B cell (primary cell): ENCODE data around the gene PSME3IP1. TPM values are rescaled to one million over a fixed set of nuclear protein-coding genes. Genes with fewer than 3 reads are reported as not detected.

Experiments
- ATAC-seq: fragments of 200-7000 bp; cut with Tn5 transposase; one replicate; pipeline ENCODE4 v1.10.0; 2021; ENCODE audit warnings: low read depth, mild to moderate bottlenecking, moderate number of reproducible peaks, moderate library complexity
- CTCF ChIA-PET: fragments of 350-600 bp; sonication (Branson Sonifier 250); formaldehyde crosslinking; loops from one replicate; lab custom pipeline; 2021; ENCODE audit warnings: antibody characterized with exemption, inconsistent platforms; lab: Charles Lee
- POLR2A ChIA-PET: fragments of 350-600 bp; sonication (Branson Sonifier 250); formaldehyde crosslinking; loops from one replicate; lab custom pipeline; 2021; ENCODE audit warnings: antibody characterized with exemption; lab: Charles Lee
- DNase-seq: peaks from one replicate; pipeline ENCODE4 v3.0.0; 2013
- H2AFZ ChIP-seq: 2 replicates; pipeline ENCODE4 v1.6.1; 2012; ENCODE audit warnings: mild to moderate bottlenecking, low read depth, low read length; ENCODE audit not compliant: insufficient read depth, poor library complexity, severe bottlenecking
- H3K27ac ChIP-seq, 2 donors: 1 replicate in 1 of 2; 2 replicates in 1 of 2; pipeline ENCODE4 v1.5.1; 2012 to 2013; ENCODE audit warnings: low read length in 2 of 2, mild to moderate bottlenecking in 2 of 2, moderate library complexity in 1 of 2
- H3K27me3 ChIP-seq, 4 experiments: fragments of 200-600 bp in 1 of 4; sonication (generic) in 1 of 4; replicated peaks in 1 of 4; 1 replicate in 2 of 4; 2 replicates in 2 of 4; pipeline versions ENCODE4 v1.6.1 to v1.7.0; 2013 to 2016; ENCODE audit warnings: low read length in 3 of 4, mild to moderate bottlenecking in 2 of 4, mixed read lengths in 1 of 4, moderate library complexity in 1 of 4; ENCODE audit not compliant: insufficient read depth in 4 of 4, control insufficient read depth in 3 of 4; ENCODE audit errors: control extremely low read depth in 1 of 4
- H3K36me3 ChIP-seq, 2 experiments: replicated peaks in 1 of 2; 1 replicate in 1 of 2; 2 replicates in 1 of 2; pipeline versions ENCODE4 v1.6.1 to v1.7.1; 2013; ENCODE audit warnings: low read length in 1 of 2; ENCODE audit not compliant: insufficient read depth in 2 of 2, control insufficient read depth in 1 of 2; ENCODE audit errors: control extremely low read depth in 1 of 2, extremely low read depth in 1 of 2
- H3K4me1 ChIP-seq, 2 donors: fragments of 200-600 bp in 1 of 2; sonication (generic) in 1 of 2; 1 replicate in 1 of 2; 2 replicates in 1 of 2; pipeline versions ENCODE4 v1.5.1 to v1.6.1; 2013 to 2017; ENCODE audit warnings: low read length in 2 of 2; ENCODE audit not compliant: control insufficient read depth in 2 of 2, insufficient read depth in 2 of 2
- H3K4me2 ChIP-seq: replicated peaks from 2 replicates; pipeline ENCODE3; 2012; ENCODE audit warnings: mild to moderate bottlenecking, low read depth, low read length; ENCODE audit not compliant: poor library complexity, severe bottlenecking
- H3K4me3 ChIP-seq, 5 experiments: fragments of 200-600 bp in 1 of 5; sonication (generic) in 1 of 5; 1 replicate in 3 of 5; 2 replicates in 2 of 5; pipeline versions ENCODE4 v1.5.1 to v1.7.0; 2011 to 2016; ENCODE audit warnings: low read length in 4 of 5, mild to moderate bottlenecking in 4 of 5, low read depth in 2 of 5, control low read depth in 1 of 5, moderate library complexity in 1 of 5; ENCODE audit not compliant: insufficient read depth in 1 of 5; ENCODE audit errors: control extremely low read depth in 1 of 5, extremely low read depth in 1 of 5
- H3K79me2 ChIP-seq: fragments of 200-600 bp; sonication (generic); one replicate; pipeline ENCODE4 v1.6.0; 2016; ENCODE audit warnings: low read length; ENCODE audit not compliant: control insufficient read depth, insufficient read depth
- H3K9ac ChIP-seq: fragments of 200-600 bp; sonication (generic); 2 replicates; pipeline ENCODE4 v1.6.1; 2017; ENCODE audit warnings: mild to moderate bottlenecking, low read length, moderate library complexity
- H3K9me3 ChIP-seq, 3 donors: one replicate each; pipeline versions ENCODE4 v1.6.1 to v1.7.1; 2013; ENCODE audit warnings: low read length in 2 of 3; ENCODE audit not compliant: control insufficient read depth in 2 of 3, insufficient read depth in 1 of 3; ENCODE audit errors: control extremely low read depth in 1 of 3
- H4K20me1 ChIP-seq: 2 replicates; pipeline ENCODE4 v1.6.0; 2012; ENCODE audit warnings: mild to moderate bottlenecking, low read length; ENCODE audit not compliant: insufficient read depth, control insufficient read depth, poor library complexity, severe bottlenecking
- H3K27ac Mint-ChIP-seq: one replicate; pipeline ENCODE4 v1.8.0; 2021; ENCODE audit warnings: mixed read lengths
- H3K27me3 Mint-ChIP-seq: one replicate; pipeline ENCODE4 v1.8.0; 2021; ENCODE audit warnings: mixed read lengths
- H3K4me1 Mint-ChIP-seq: one replicate; pipeline ENCODE4 v1.8.0; 2021; ENCODE audit warnings: mixed read lengths
- H3K4me3 Mint-ChIP-seq: one replicate; pipeline ENCODE4 v1.8.0; 2021; ENCODE audit warnings: mixed read lengths
- H3K9me3 Mint-ChIP-seq: one replicate; pipeline ENCODE4 v1.8.0; 2022; ENCODE audit warnings: mixed read lengths; ENCODE audit not compliant: insufficient read depth
- CTCF ChIP-seq: fragments of 200-600 bp; IDR thresholded peaks from one replicate; pipeline ENCODE4 v1.8.0; 2022; ENCODE audit warnings: antibody characterized with exemption, mild to moderate bottlenecking
- EZH2 ChIP-seq: IDR thresholded peaks from 2 replicates; pipeline ENCODE4 v1.6.1; 2012; ENCODE audit warnings: borderline replicate concordance, low read depth, mild to moderate bottlenecking, moderate library complexity, low read length; ENCODE audit not compliant: insufficient read depth, poor library complexity, severe bottlenecking
- WGBS: methylation state at CpG from one replicate; pipeline ENCODE4 v1.1.5; 2013; ENCODE audit warnings: missing lambda C conversion rate; ENCODE audit not compliant: insufficient coverage; 5-methylcytosine and 5-hydroxymethylcytosine counted together
- intact Hi-C: fragments of 100-400 bp; cut with micrococcal nuclease; formaldehyde crosslinking; loops from one replicate; pipeline ENCODE4 v1.10.0; 2022
- polyA plus RNA-seq: library from polyadenylated mRNA; depleted of rRNA; stranded (reverse); fragments of >200 nt; gene quantifications from 2 replicates; pipeline ENCODE4 v1.2.3, GENCODE V29; 2012
- total RNA-seq, 2 donors: library from RNA; stranded (reverse); fragments of 120-200 nt in 1 of 2; gene quantifications; 1 replicate in 1 of 2; 2 replicates in 1 of 2; pipeline versions ENCODE4 v1.2.3 to v1.2.4, GENCODE V29; 2013 to 2022

The PSME3IP1 gene
- total and polyA plus RNA-seq, 2 donors (not counting 1 experiment from before 2014, with no cell fraction given), result 125 to 166 TPM

GRCh38 chr16:57115168-57115513 lies 70.7 kb downstream of the PSME3IP1 start:
- Histone ChIP-seq H3K9me3 (no peaks in the 10 kb centered on the region), H3K4me2 (no peak overlapping the region), H3K9ac (no peak overlapping the region), H3K4me3 (no peak overlapping the region), H3K4me1 (peaks cover 0 to 7% of the 10 kb centered on the region in 2 donors), H3K27me3 (no peaks in the 10 kb centered on the region), H3K79me2 (no peaks in the 10 kb centered on the region), H3K36me3 (no peaks in the 10 kb centered on the region), H3K27ac (no peak overlapping the region), H2AFZ (no peak overlapping the region), H4K20me1 (no peaks in the 10 kb centered on the region)
- intact Hi-C loops, result no loop called here
- CTCF ChIA-PET, result interaction anchor here (1.1 kb wide), 1 partner anchor 152 kb away, joined by 3 read pairs; no protein-coding TSS in a partner anchor
- ATAC-seq, result no peak
- Mint-ChIP-seq H3K4me3 (no peak overlapping the region), H3K27ac (no peak overlapping the region), H3K9me3 (no peaks in the 10 kb centered on the region), H3K27me3 (no peaks in the 10 kb centered on the region), H3K4me1 (peaks cover 3% of the 10 kb centered on the region)
- DNase-seq, result no peak
- POLR2A ChIA-PET, result no interaction called here
- 91% methylated on average over 10 of the region's 10 CpGs for WGBS
- no peak for TF ChIP-seq EZH2
- no peak for TF ChIP-seq CTCF

- intact Hi-C loops, result no loop called here
- ChIA-PET POLR2A (no interaction called here), CTCF (interaction anchor here (1.5 kb wide), 1 partner anchor 21 kb away, joined by 4 read pairs; the partner anchor contains the start of gene CPNE2)
- H3K79me2 ChIP-seq, result no peaks in the 10 kb centered on the region
- no peaks in the 10 kb centered on the region for H3K4me1 ChIP-seq
- no peaks in the 10 kb centered on the region for H4K20me1 ChIP-seq
- H3K27me3 Mint-ChIP-seq, result peaks cover 3% of the 10 kb centered on the region
- H2AFZ ChIP-seq, result no peak overlapping the region
- H3K4me3 ChIP-seq, result no peak overlapping the region
- no peak overlapping the region for H3K9ac ChIP-seq
- no peak for DNase-seq
- H3K9me3 ChIP-seq, result no peaks in the 10 kb centered on the region
- TF ChIP-seq EZH2 (no peak), CTCF (no peak)
- ATAC-seq, result no peak
- H3K4me1 Mint-ChIP-seq, result no peaks in the 10 kb centered on the region
- H3K36me3 ChIP-seq, result no peaks in the 10 kb centered on the region
- no peak overlapping the region for H3K27ac ChIP-seq
- no peak overlapping the region for H3K4me2 ChIP-seq
- no peaks in the 10 kb centered on the region for H3K9me3 Mint-ChIP-seq
- 83% methylated on average over 2 of the region's 5 CpGs for WGBS
- H3K4me3 Mint-ChIP-seq, result no peak overlapping the region
- no peaks in the 10 kb centered on the region for H3K27me3 ChIP-seq
- H3K27ac Mint-ChIP-seq, result no peak overlapping the region
Observed at GRCh38 chr16:57113664-57114063, 72.2 kb downstream of the PSME3IP1 start.
